Muscle layer of duodenum (tissue), 2 donors: ENCODE measurements around the gene PDE11A.

Experiments used
- H3K27ac ChIP-seq: one replicate; pipeline ENCODE4 v1.7.0; 2013; ENCODE audit warnings: mild to moderate bottlenecking, low read length
- H3K27me3 ChIP-seq: one replicate; pipeline ENCODE4 v1.7.0; 2013; ENCODE audit warnings: low read depth, mild to moderate bottlenecking, control low read depth, low read length
- H3K36me3 ChIP-seq, 2 donors: one replicate each; pipeline ENCODE4 v1.7.0; 2013; ENCODE audit warnings: low read length in 2 of 2, control low read depth in 1 of 2, mild to moderate bottlenecking in 1 of 2; ENCODE audit not compliant: insufficient read depth in 2 of 2, control insufficient read depth in 1 of 2
- H3K4me1 ChIP-seq, 2 donors: one replicate each; pipeline ENCODE4 v1.7.0; 2013; ENCODE audit warnings: low read length in 2 of 2, mild to moderate bottlenecking in 2 of 2, control low read depth in 1 of 2, moderate library complexity in 1 of 2; ENCODE audit not compliant: insufficient read depth in 2 of 2, control insufficient read depth in 1 of 2
- H3K4me3 ChIP-seq, 2 donors: one replicate each; pipeline ENCODE4 v1.7.0; 2013; ENCODE audit warnings: low read length in 2 of 2, low read depth in 1 of 2, mild to moderate bottlenecking in 1 of 2
- H3K9me3 ChIP-seq, 2 donors: one replicate each; pipeline ENCODE4 v1.7.0; 2013; ENCODE audit warnings: low read length in 2 of 2, control low read depth in 1 of 2, mild to moderate bottlenecking in 1 of 2; ENCODE audit not compliant: control insufficient read depth in 1 of 2
- donor health status: healthy.

Gene PDE11A

GRCh38 chr2:177891533-177891932 is 181.0 kb downstream of the PDE11A start:
- no peak overlapping the region for H3K4me3 ChIP-seq
- H3K4me1 ChIP-seq = no peaks in the 10 kb centered on the region
- H3K36me3 ChIP-seq = no peaks in the 10 kb centered on the region
- H3K27ac ChIP-seq = no peak overlapping the region
- H3K9me3 ChIP-seq = no peaks in the 10 kb centered on the region
- no peaks in the 10 kb centered on the region for H3K27me3 ChIP-seq

- Histone ChIP-seq H3K27ac (no peak overlapping the region), H3K4me1 (no peaks in the 10 kb centered on the region), H3K36me3 (no peaks in the 10 kb centered on the region), H3K9me3 (no peaks in the 10 kb centered on the region), H3K4me3 (no peak overlapping the region), H3K27me3 (no peaks in the 10 kb centered on the region)
Observed at GRCh38 chr2:177889818-177890460, 182.6 kb downstream of the PDE11A start.

- Histone ChIP-seq H3K9me3 (no peaks in the 10 kb centered on the region), H3K36me3 (no peaks in the 10 kb centered on the region), H3K27ac (no peak overlapping the region), H3K4me3 (no peak overlapping the region), H3K27me3 (no peaks in the 10 kb centered on the region), H3K4me1 (no peaks in the 10 kb centered on the region)
Observed at GRCh38 chr2:177888581-177888980, 184.0 kb downstream of the PDE11A start.

- Histone ChIP-seq H3K4me3 (no peak overlapping the region), H3K4me1 (no peaks in the 10 kb centered on the region), H3K36me3 (no peaks in the 10 kb centered on the region), H3K9me3 (no peaks in the 10 kb centered on the region), H3K27me3 (no peaks in the 10 kb centered on the region), H3K27ac (no peak overlapping the region)
Observed at GRCh38 chr2:177887722-177888121, 184.9 kb downstream of the PDE11A start.

GRCh38 chr2:177886824-177887223 is 185.8 kb downstream of the PDE11A start:
- Histone ChIP-seq H3K4me3 (no peak overlapping the region), H3K36me3 (no peaks in the 10 kb centered on the region), H3K9me3 (no peaks in the 10 kb centered on the region), H3K27ac (no peak overlapping the region), H3K27me3 (no peaks in the 10 kb centered on the region), H3K4me1 (no peaks in the 10 kb centered on the region)

- Histone ChIP-seq H3K27me3 (no peaks in the 10 kb centered on the region), H3K36me3 (no peaks in the 10 kb centered on the region), H3K27ac (no peak overlapping the region), H3K4me1 (no peaks in the 10 kb centered on the region), H3K4me3 (no peak overlapping the region), H3K9me3 (no peaks in the 10 kb centered on the region)
Observed at GRCh38 chr2:177885828-177886466, 186.6 kb downstream of the PDE11A start.

- Histone ChIP-seq H3K27ac (no peak overlapping the region), H3K36me3 (no peaks in the 10 kb centered on the region), H3K4me3 (no peak overlapping the region), H3K9me3 (no peaks in the 10 kb centered on the region), H3K27me3 (no peaks in the 10 kb centered on the region), H3K4me1 (no peaks in the 10 kb centered on the region)
Observed at GRCh38 chr2:177883177-177883576, 189.4 kb downstream of the PDE11A start.

- H3K4me1 ChIP-seq = no peaks in the 10 kb centered on the region
- H3K4me3 ChIP-seq = no peak overlapping the region
- no peak overlapping the region for H3K27ac ChIP-seq
- H3K9me3 ChIP-seq = no peaks in the 10 kb centered on the region
- H3K27me3 ChIP-seq = no peaks in the 10 kb centered on the region
- H3K36me3 ChIP-seq = no peaks in the 10 kb centered on the region
Observed at GRCh38 chr2:177882501-177882900, 190.1 kb downstream of the PDE11A start.

GRCh38 chr2:177881921-177882320 is 190.7 kb downstream of the PDE11A start:
- H3K4me1 ChIP-seq = no peaks in the 10 kb centered on the region
- no peaks in the 10 kb centered on the region for H3K27me3 ChIP-seq
- H3K9me3 ChIP-seq = no peaks in the 10 kb centered on the region
- no peaks in the 10 kb centered on the region for H3K36me3 ChIP-seq
- H3K27ac ChIP-seq = no peak overlapping the region
- H3K4me3 ChIP-seq = no peak overlapping the region

- H3K4me1 ChIP-seq = no peaks in the 10 kb centered on the region
- H3K9me3 ChIP-seq = no peaks in the 10 kb centered on the region
- no peaks in the 10 kb centered on the region for H3K36me3 ChIP-seq
- no peaks in the 10 kb centered on the region for H3K27me3 ChIP-seq
- H3K4me3 ChIP-seq = no peak overlapping the region
- H3K27ac ChIP-seq = no peak overlapping the region
Observed at GRCh38 chr2:177881008-177881747, 191.4 kb downstream of the PDE11A start.

- no peaks in the 10 kb centered on the region for H3K36me3 ChIP-seq
- H3K4me3 ChIP-seq = no peak overlapping the region
- H3K27ac ChIP-seq = no peak overlapping the region
- no peaks in the 10 kb centered on the region for H3K9me3 ChIP-seq
- H3K27me3 ChIP-seq = no peaks in the 10 kb centered on the region
- no peaks in the 10 kb centered on the region for H3K4me1 ChIP-seq
Observed at GRCh38 chr2:177880285-177880684, 192.3 kb downstream of the PDE11A start.
